Daoy (cell line): ENCODE results near the gene CCNA1. TPM values are rescaled to one million over a fixed set of nuclear protein-coding genes. Genes with fewer than 3 reads are reported as not detected.

Experiments used
- DNase-seq: peaks from one replicate; pipeline ENCODE4 v3.0.0-alpha.2; 2015; ENCODE audit warnings: low read depth
- total RNA-seq: library from RNA; depleted of rRNA; stranded (reverse); fragments of >200 nt; shearing (Covaris generic); gene quantifications from 2 replicates; pipeline ENCODE4 v1.2.3, GENCODE V29; 2014; rRNA removed

The CCNA1 gene
- 3.1 and 4.9 TPM in 2 replicates for total RNA-seq

DNA sequence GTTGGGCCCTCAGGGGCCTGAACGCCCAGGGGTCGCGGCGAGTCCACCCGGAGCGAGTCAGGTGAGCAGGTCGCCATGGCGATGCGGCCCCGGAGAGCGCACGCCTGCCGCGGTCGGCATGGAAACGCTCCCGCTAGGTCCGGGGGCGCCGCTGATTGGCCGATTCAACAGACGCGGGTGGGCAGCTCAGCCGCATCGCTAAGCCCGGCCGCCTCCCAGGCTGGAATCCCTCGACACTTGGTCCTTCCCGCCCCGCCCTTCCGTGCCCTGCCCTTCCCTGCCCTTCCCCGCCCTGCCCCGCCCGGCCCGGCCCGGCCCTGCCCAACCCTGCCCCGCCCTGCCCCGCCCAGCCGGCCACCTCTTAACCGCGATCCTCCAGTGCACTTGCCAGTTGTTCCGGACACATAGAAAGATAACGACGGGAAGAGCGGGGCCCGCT is at the start of gene CCNA1:
CCNA1 (plus strand) TSS at position 390 of the 439 bp plus-strand sequence. CDS start 562 bp downstream, outside the sequence.
- DNase-seq = peak; percentile 76

GRCh38 chr13:36385489-36385888 is 46.8 kb upstream of the CCNA1 start:
- peak; percentile 11 for DNase-seq

DNA sequence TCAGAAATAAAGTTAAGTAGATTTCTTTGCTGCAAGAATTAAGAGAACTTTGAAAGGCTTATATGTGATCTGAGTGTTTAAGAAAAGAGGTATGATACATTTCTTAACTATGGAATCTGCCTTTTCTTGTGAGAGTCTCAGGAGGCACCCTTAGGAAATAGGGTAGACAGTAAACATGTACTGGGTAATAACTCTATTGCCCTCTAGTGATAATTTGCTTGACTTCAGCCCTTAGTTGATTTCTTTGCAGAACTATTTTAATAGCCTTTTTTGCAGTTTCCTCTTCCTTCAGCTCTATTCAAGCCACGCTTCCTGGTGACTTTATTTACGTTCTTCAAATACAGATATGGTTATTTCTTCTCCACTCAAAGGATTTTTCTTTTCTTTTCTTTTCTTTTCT is 37.0 kb upstream of the CCNA1 start:
- no peak for DNase-seq

GRCh38 chr13:36405151-36405550 is 27.1 kb upstream of the CCNA1 start:
- no peak for DNase-seq

DNA sequence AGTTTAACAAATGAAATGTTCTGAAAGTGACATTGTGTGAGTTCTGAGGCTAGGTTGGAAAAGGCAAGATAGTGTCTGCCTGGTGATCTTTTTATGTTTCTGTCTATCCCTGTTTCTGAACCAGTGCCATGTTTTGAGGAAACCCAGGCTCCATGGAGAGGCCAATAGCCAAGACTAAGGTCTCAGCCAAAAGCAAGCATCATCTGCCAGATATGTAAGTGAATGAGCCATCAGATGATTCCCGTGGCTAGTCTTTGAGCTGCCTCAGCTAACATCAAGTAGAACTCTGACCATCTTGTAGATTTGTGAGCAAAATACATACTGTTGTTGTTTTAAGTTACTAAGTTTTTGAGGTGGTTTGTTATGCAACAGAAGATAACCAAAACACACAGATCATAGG is 19.6 kb upstream of the CCNA1 start:
- no peak for DNase-seq

- DNase-seq = no peak
Observed at GRCh38 chr13:36413161-36413560, 19.1 kb upstream of the CCNA1 start.

DNA sequence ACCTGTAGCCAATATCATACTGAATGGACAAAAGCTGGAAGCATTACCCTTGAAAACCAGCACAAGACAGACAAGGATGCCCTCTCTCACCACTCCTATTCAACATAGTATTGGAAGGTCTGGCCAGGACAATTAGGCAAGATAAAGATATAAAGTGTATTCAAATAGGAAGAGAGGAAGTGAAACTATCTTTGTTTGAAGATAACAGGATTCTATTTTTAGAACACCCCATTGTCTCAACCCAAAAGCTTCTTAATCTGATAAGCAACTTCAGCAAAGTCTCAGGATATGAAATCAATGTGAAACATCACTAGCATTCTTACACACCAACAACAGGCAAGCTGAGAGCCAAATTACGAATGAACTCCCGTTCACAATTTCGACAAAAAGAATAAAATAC is 17.8 kb upstream of the CCNA1 start:
- no peak for DNase-seq

DNA sequence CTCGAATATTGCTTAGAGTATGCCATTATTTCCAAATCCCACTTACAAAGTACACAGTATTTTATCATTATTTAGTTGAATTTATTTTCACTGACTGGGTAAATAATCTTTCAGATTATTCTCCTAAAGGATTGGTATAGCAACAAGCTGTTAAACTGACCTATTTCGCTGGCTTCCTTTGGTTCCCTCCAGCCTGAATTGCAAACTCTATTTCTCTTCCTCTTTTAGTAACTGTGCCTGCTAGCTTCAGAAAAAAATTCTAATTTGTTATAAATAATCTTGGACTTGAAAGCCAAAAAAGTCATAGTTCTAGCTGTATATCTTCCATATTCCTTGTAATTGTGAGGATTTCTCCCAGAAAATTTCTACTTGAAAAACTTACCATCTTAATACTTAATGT is 15.0 kb upstream of the CCNA1 start:
- DNase-seq = no peak

DNA sequence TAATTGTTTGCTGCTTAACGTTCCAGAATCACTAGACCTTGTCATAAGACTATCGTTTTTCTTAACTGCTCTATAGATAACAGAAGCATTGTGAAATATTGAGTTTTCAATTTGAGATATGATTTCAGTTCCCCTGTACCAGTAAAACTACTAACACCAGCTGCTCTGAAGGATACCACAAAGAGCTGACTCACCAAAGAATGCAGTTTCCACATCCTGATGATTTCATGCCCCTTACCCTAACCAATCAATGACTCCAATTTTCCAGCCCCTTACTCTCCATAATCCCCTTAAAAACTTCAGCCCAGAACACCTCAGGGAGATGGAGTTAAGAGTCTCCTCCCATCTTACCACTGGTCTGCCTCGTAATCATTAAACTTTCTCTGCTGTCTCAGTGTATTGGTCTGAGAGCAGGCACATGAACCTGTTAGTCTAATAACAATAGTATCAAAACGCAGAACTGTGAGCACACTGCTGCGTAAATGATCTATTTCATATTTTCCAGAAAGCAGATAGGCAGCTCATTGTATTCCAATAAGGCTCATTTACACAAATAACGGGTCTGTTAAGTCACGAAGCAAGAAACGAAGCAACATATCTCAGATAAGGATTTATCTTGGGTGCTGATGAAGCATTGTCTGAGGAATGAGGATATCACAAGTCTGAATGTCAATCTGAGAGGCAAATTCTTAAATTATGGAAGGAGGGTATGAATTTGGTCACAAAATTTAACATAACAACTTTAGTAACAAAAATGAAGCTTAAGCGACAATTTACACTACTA is 14.1 kb upstream of the CCNA1 start:
- peak; percentile 60 for DNase-seq

DNA sequence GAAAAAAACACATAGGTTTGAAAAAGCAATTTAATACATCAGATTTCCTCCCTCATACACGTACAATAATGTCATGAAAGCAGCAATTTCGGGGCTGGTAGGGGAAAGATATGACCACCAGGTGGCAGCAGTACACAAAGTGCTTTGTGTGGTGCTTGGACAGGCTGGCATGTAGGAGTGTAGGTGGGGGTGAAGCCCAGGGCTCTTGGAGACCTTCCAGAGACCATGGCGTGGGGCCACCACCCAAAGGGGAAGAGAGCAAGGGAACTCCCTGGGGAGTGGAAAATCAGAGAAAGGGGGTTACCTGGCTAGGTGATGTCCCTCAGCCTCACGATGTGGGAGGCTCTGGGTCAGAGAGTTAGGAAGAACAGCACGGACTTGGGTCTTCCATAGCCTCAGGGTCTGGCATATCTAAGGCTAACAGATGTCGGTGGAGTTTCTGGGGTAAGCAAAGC is 11.8 kb upstream of the CCNA1 start:
- peak; percentile 69 for DNase-seq

DNA sequence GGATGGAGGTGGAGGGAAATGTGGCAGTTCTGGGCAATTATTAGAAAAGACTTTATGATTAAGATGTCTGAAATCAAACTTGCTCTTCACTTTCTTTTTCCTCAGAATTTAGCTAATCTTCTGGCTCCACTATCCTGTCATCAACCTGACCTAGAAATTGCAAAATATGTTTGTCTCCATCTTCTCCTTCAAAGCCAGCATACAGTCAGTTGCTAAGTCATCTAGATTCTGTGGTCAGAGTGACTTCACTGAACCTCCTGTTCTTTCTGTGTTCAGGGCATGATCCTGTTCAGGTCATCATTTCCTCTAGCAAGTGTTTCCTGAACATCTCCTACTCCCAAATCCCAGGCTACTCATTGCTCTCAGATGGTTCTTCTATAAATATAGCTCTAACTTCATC is 10.8 kb upstream of the CCNA1 start:
- no peak for DNase-seq

GRCh38 chr13:36428086-36428485 is 4.2 kb upstream of the CCNA1 start:
- DNase-seq = no peak

- no peak for DNase-seq
Observed at GRCh38 chr13:36430247-36431203, 1.8 kb upstream of the CCNA1 start.

DNA sequence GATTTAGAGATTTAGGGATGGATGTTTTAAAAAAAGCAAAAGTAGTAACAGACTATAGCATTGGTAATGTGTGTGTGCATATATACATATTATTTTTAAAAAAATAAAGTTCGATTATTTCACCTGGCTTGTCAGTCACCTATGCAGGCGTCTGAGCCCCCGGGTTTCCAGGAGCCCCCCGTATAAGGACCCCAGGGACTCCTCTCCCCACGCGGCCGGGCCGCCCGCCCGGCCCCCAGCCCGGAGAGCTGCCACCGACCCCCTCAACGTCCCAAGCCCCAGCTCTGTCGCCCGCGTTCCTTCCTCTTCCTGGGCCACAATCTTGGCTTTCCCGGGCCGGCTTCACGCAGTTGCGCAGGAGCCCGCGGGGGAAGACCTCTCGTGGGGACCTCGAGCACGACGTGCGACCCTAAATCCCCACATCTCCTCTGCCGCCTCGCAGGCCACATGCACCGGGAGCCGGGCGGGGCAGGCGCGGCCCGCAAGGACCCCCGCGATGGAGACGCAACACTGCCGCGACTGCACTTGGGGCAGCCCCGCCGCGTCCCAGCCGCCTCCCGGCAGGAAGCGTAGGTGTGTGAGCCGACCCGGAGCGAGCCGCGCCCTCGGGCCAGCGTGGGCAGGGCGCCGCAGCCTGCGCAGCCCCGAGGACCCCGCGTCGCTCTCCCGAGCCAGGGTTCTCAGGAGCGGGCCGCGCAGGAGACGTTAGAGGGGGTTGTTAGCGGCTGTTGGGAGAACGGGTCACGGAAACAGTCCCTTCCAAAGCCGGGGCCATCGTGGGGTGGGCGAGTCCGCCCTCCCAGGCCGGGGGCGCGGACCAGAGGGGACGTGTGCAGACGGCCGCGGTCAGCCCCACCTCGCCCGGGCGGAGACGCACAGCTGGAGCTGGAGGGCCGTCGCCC is 840 bp upstream of the CCNA1 start:
- peak; percentile 46 for DNase-seq

GRCh38 chr13:36436811-36437210 is 4.5 kb downstream of the CCNA1 start:
- DNase-seq = no peak

GRCh38 chr13:36438594-36439483 is 6.5 kb downstream of the CCNA1 start:
- no peak for DNase-seq

- no peak for DNase-seq
Observed at GRCh38 chr13:36445278-36445677, 13.0 kb downstream of the CCNA1 start.

DNA sequence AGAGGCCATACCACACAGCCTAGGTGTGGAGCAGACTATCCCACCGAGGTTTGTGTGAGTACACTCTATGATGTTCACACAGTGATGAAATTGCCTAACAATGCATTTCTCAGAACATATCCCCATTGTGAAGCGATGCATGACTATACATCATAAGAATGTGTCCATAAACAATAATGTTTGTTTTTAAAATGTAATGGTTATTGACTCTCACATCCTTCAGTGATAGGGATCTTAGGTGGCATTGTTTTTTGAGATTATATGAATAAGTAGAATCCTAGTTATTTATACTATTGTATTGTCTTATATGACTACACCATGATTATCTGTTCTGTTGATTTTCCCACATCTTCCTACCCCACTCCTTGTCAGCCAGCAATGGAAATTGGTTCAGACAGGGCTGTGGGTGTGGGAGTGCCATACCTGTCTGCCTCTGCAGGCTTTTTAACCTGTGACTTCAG is 13.6 kb downstream of the CCNA1 start:
- no peak for DNase-seq

DNA sequence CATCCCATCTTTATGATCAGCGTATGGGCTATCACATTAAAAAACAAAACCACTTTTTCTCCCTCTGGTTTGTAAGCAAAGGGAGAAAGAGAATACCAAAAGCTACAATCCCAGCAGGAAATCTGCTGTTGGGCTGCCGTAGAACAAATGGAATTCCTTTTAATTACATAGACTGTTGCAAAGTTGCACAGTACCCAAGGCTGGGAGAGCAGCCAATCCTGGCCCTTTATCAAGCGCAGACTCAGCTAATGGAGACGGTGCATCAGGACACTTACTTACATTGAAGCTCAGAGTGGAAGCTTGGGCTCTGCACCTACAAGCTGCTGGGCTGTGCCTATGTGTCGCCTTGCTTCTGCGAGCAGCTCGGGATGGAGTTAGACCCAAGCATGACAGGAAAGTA is 15.2 kb downstream of the CCNA1 start:
- DNase-seq = no peak

DNA sequence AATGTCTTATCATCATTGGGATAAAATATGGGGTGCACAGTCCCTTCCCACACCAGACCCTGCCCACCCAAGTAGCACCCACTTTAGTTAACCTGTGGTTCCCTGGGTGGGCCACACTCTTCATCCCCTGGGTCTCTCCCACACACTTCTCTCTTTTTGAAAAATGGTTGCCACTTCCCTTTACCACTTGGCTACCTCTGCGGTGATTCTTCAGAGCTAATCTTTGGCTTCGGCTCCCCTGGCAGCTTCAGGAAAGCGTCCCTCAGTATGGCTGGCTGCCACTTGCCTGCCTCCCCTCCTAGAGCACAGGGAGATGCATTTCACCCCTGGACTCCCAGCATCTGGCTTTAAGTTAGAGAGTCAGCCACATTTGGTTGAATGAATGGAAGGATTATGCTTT is 18.2 kb downstream of the CCNA1 start:
- no peak for DNase-seq
